ENCODE measurements around the gene CLEC6A.

- no peak for TF ChIP-seq CTCF (IDR thresholded peaks at IDR 0.05)
- no peak for TF ChIP-seq EP300 (IDR thresholded peaks at IDR 0.05)
These were observed 491 bp upstream of the CLEC6A start for GRCh38 chr12:8455271-8455670.

All from upper lobe of left lung (tissue), 4 donors.